ENCODE data around the gene IRF4.
"Not testable (repeated sequence)": the region's sequence is repeated elsewhere in the genome, so short reads cannot be mapped to it uniquely, and the experiment has no call there.

IRF4 gene

DNA sequence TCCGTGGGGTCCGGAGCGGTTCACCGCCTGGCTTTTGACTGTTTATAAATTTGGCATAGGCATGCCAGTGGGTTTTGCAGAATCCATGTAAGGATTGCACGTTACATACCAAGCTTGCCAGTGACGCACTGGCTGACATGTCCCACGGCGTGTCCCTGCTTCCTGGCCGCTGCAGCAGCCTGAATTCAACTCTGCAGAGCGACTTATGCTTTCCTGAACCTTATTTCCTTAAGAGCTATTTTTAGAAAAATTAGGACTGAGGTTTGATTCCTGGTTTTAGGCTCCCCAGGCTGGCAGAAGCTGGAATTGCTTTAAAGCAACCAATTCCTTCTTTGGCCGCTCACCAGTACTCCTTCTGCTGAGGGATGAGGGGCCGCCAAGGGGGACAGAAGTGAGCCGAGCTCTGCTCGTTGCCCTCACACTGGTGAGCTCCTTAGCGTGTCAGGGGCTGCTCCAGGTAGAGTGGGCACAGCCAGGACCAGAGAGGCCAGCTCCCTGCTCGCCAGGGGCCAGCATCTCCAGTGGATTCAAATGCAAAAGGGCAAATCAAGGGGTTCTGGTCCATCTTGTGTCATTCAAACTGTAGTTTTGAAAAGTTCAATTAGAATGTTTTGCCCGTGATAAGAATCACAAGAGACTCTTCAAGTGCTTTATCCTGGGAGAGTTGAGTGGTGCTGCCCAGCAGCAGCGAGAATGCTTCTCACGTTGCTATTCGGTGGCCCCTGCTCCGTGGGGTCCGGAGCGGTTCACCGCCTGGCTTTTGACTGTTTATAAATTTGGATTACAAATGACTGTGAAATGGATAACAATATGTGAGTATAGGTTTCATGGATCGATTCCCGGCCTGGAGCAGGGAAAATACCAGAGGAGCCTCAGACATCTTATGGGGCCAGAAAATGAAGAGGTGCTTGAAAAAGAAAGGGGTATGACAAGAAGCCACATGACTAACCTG, 17.5 kb upstream of the IRF4 start:
- no peak overlapping the region for H3K4me3 ChIP-seq (ENCODE audit: low read depth, low read length)
- TF ChIP-seq, protein P1, sequence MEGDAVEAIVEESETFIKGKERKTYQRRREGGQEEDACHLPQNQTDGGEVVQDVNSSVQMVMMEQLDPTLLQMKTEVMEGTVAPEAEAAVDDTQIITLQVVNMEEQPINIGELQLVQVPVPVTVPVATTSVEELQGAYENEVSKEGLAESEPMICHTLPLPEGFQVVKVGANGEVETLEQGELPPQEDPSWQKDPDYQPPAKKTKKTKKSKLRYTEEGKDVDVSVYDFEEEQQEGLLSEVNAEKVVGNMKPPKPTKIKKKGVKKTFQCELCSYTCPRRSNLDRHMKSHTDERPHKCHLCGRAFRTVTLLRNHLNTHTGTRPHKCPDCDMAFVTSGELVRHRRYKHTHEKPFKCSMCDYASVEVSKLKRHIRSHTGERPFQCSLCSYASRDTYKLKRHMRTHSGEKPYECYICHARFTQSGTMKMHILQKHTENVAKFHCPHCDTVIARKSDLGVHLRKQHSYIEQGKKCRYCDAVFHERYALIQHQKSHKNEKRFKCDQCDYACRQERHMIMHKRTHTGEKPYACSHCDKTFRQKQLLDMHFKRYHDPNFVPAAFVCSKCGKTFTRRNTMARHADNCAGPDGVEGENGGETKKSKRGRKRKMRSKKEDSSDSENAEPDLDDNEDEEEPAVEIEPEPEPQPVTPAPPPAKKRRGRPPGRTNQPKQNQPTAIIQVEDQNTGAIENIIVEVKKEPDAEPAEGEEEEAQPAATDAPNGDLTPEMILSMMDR (conservative IDR thresholded peaks at IDR 0.05; ENCODE audit: low read depth, low read length), result peak; percentile 45
- peak; percentile 35 for DNase-seq (ENCODE audit: low read depth)

DNA sequence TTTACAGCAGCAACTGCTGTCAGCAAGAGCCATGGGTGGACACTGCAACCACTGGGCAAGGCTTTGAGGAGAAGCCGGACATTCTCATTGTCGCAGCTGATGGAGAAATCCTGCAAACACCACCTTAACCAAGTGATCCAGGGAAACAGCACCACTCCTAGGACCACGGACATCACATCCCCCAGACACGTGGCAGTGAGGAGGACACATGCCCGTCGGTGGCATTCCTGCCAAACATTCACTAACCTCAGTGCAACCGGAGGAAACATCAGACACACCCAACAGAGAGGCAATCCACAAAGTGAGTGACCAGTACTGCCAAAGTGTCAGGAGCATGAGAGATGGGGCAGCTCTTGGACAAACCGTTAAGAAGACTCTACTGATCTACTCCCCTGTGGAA, 16.6 kb upstream of the IRF4 start:
- DNase-seq (ENCODE audit: low read depth), result no peak

DNA sequence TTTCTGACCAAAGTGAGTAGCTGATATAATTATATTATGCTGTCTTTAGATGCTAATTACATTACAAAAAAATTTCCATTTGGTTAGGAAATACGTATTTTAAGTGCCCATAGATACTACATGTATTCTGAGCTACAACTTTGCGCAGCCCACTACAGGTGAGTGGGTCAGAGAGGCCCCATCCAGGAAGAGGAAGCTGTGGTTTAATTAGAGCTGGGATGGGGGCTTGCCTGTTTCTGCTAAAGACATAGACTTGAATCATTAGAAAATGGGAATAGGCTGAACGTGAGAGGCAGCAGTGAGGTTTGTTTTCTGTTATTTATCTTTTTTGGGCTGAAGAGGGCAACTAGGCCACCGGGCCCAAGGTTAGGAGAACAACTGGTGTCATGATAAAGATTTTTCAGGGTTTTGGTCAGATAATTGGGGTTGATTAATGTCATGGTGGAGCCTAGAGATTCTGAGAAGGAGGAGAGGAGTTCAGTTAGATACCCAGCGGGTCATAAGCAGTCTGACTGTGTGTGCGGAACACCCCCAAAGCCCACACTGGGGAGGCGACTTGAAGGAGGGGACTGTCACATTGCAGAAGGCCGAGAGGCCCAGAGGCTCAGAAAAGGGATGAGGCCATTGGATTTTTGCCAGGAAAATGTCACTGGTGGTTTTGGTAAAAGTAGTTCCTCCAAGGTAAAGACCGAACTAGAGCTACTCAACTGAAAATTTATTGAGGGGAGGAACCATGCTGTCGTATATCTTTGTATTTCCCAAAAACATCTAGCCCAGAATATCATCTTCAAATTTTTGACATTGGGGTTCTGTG, 14.5 kb upstream of the IRF4 start:
- TF ChIP-seq, protein P1 (conservative IDR thresholded peaks at IDR 0.05; ENCODE audit: low read depth, low read length), result no peak
- no peak for DNase-seq (ENCODE audit: low read depth)
- H3K4me3 ChIP-seq (ENCODE audit: low read depth, low read length), result no peak overlapping the region

More for the DNA sequence above, 16.6 kb upstream of the IRF4 start:
- TF ChIP-seq, protein P1 (conservative IDR thresholded peaks at IDR 0.05; ENCODE audit: low read depth, low read length), result no peak
- no peak overlapping the region for H3K4me3 ChIP-seq (ENCODE audit: low read depth, low read length)

DNA sequence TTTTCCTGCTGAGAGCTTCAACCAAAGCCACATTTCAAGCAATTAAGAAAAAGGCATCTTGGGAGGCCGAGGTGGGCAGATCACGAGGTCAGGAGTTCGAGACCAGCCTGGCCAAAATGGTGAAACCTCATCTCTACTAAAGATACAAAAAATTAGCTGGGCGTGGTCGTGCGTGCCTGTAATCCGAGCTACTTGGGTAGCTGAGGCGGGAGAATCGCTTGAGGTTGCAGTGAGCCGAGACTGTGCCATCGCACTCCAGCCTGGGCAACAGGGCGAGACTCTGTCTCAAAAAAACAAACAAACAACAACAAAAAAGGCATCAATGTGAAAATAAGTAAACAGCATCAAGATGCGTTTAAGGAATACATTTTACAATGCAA, 13.9 kb upstream of the IRF4 start:
- not testable (repeated sequence) for H3K4me3 ChIP-seq (ENCODE audit: low read depth, low read length); DNase-seq (ENCODE audit: low read depth)

DNA sequence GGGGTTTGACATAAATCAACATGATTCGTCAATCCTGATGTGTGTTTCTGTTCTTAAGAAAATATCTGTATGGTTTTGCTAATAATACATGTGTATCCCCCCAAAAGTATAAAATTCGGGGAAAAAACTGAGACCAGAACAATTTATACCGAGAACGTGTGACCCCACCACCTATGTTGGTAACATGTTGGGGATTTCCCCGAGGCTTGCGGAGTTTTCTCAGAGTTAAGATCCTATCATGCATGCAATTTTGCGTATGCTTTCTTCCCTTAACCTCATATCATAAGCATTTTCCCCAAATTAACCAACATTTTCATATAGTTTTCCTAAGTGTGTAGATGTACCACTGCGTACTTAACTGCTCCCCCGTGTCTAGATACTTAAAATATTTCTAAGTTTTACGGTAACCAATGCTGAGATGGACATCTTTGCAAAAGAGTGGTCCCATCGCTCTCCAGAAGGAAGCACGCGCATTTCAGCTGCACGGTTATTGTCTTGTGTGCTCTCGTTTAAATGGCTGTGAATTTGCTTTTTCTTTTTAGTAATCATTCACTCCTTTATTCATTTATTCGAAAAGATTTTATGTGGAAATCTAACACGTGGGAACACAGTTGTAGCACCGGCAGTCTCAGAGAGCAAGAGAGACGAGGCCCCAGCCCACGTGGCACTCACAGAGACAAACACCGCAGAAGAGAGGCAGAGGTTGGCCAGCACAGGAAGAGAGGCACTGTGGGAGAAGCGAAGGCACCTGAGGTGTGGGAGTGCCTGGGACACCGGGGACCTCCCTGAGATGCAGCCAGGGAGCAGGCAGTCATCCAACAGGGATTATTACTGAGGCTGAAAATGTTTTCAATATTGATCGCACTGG, 13.2 kb upstream of the IRF4 start:
- H3K4me3 ChIP-seq (ENCODE audit: low read depth, low read length), result no peak overlapping the region
- TF ChIP-seq, protein P1 (conservative IDR thresholded peaks at IDR 0.05; ENCODE audit: low read depth, low read length), result no peak
- DNase-seq (ENCODE audit: low read depth), result no peak

DNA sequence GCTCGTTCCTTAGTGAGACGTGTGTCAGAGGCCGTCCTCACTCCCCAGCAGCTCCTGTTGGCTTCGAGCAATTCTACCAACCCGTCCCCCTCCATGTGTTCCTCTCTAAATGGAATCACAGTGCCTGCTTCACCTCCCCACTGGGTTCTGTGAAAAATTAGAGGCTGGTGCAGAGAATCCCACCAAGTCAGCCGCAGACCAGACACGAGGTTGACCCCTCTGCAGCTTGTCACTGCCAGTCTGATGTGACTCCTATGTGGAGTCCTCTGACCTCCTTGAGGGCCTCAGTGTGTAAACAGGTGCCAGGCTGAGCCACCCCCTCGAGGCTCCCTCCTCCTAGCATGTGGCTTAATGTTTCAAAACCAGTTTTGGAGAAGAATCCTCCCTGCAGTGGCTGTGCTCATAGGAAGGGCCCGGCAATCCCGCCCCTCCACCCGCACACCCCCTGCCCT, 12.6 kb upstream of the IRF4 start:
- TF ChIP-seq, protein P1 (conservative IDR thresholded peaks at IDR 0.05; ENCODE audit: low read depth, low read length), result no peak
- DNase-seq (ENCODE audit: low read depth), result no peak

More for the DNA sequence above, 12.6 kb upstream of the IRF4 start:
- H3K4me3 ChIP-seq (ENCODE audit: low read depth, low read length), result no peak overlapping the region
